WTC11 (cell line): ENCODE measurements around the gene ARHGAP40.

Experiments used
- NFATC4 ChIP-seq: fragments of 250-450 bp; sonication (Bioruptor Pico); IDR thresholded peaks from 2 replicates; pipeline ENCODE4 v1.9.0; 2021; ENCODE audit warnings: mild to moderate bottlenecking
- ZBTB21 ChIP-seq: sonication (generic); formaldehyde crosslinking; IDR thresholded peaks from 2 replicates; pipeline ENCODE4 v1.8.1; 2023; ENCODE audit warnings: mild to moderate bottlenecking, missing genetic modification reagents, borderline replicate concordance
- ZNF138 ChIP-seq: sonication (generic); formaldehyde crosslinking; conservative IDR thresholded peaks from 2 replicates; pipeline ENCODE4 v1.8.1; 2022; ENCODE audit warnings: mild to moderate bottlenecking, moderate library complexity, missing genetic modification reagents
- ZNF232 ChIP-seq: sonication (generic); formaldehyde crosslinking; IDR thresholded peaks from 2 replicates; pipeline ENCODE4 v1.8.0; 2022; ENCODE audit warnings: mild to moderate bottlenecking, missing genetic modification reagents
- TF ChIP-seq, protein P1 (sequence below): sonication (generic); formaldehyde crosslinking; conservative IDR thresholded peaks from 2 replicates; pipeline ENCODE4 v1.8.1; 2023; ENCODE audit warnings: mild to moderate bottlenecking, low read depth, missing genetic modification reagents, moderate library complexity
- TF ChIP-seq, protein P2 (sequence below): sonication (generic); formaldehyde crosslinking; IDR thresholded peaks from 2 replicates; pipeline ENCODE4 v1.8.0; 2022; ENCODE audit warnings: mild to moderate bottlenecking, missing genetic modification reagents
- TF ChIP-seq, protein P3 (sequence below): fragments of 200-600 bp; IDR thresholded peaks from 2 replicates; pipeline ENCODE4 v1.8.0; 2022; ENCODE audit warnings: antibody characterized with exemption
- TF ChIP-seq, protein P4 (sequence below): sonication (generic); formaldehyde crosslinking; IDR thresholded peaks from 2 replicates; pipeline ENCODE4 v1.8.0; 2022; ENCODE audit warnings: mild to moderate bottlenecking, missing genetic modification reagents
- TF ChIP-seq, protein P5 (sequence below): fragments of 250-450 bp; sonication (Bioruptor Pico); IDR thresholded peaks from 2 replicates; pipeline ENCODE4 v1.9.0; 2021; ENCODE audit warnings: mild to moderate bottlenecking

DNA sequence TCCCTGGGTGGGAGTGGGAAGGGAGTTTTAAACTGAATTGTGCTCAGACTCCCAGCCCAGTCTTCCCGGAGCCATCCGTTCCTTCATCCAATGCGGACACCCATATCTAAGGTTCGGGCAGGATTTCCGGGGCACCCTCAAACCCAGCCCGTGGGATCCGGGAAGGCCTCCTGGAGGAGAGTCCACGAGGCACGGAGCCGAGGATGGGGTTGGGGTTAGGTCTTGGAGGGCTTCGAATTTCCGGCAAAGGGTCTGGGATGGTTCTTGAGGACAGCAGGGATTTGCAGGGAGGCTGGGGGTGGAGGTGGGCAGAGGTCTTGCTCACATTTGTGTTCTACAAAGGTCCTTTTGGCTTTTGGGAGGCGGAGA, 73.1 kb downstream of the ARHGAP40 start:
- TF ChIP-seq, protein P1, sequence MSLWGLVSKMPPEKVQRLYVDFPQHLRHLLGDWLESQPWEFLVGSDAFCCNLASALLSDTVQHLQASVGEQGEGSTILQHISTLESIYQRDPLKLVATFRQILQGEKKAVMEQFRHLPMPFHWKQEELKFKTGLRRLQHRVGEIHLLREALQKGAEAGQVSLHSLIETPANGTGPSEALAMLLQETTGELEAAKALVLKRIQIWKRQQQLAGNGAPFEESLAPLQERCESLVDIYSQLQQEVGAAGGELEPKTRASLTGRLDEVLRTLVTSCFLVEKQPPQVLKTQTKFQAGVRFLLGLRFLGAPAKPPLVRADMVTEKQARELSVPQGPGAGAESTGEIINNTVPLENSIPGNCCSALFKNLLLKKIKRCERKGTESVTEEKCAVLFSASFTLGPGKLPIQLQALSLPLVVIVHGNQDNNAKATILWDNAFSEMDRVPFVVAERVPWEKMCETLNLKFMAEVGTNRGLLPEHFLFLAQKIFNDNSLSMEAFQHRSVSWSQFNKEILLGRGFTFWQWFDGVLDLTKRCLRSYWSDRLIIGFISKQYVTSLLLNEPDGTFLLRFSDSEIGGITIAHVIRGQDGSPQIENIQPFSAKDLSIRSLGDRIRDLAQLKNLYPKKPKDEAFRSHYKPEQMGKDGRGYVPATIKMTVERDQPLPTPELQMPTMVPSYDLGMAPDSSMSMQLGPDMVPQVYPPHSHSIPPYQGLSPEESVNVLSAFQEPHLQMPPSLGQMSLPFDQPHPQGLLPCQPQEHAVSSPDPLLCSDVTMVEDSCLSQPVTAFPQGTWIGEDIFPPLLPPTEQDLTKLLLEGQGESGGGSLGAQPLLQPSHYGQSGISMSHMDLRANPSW (CRISPR knock-in tag) = no peak
- TF ChIP-seq, protein P2, sequence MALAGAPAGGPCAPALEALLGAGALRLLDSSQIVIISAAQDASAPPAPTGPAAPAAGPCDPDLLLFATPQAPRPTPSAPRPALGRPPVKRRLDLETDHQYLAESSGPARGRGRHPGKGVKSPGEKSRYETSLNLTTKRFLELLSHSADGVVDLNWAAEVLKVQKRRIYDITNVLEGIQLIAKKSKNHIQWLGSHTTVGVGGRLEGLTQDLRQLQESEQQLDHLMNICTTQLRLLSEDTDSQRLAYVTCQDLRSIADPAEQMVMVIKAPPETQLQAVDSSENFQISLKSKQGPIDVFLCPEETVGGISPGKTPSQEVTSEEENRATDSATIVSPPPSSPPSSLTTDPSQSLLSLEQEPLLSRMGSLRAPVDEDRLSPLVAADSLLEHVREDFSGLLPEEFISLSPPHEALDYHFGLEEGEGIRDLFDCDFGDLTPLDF (CRISPR knock-in tag) = no peak
- no peak for TF ChIP-seq ZNF138 (CRISPR knock-in tag)
- TF ChIP-seq, protein P3, sequence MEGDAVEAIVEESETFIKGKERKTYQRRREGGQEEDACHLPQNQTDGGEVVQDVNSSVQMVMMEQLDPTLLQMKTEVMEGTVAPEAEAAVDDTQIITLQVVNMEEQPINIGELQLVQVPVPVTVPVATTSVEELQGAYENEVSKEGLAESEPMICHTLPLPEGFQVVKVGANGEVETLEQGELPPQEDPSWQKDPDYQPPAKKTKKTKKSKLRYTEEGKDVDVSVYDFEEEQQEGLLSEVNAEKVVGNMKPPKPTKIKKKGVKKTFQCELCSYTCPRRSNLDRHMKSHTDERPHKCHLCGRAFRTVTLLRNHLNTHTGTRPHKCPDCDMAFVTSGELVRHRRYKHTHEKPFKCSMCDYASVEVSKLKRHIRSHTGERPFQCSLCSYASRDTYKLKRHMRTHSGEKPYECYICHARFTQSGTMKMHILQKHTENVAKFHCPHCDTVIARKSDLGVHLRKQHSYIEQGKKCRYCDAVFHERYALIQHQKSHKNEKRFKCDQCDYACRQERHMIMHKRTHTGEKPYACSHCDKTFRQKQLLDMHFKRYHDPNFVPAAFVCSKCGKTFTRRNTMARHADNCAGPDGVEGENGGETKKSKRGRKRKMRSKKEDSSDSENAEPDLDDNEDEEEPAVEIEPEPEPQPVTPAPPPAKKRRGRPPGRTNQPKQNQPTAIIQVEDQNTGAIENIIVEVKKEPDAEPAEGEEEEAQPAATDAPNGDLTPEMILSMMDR = no peak
- no peak for TF ChIP-seq ZBTB21 (CRISPR knock-in tag)
- no peak for TF ChIP-seq NFATC4 (CRISPR knock-in tag)
- TF ChIP-seq, protein P4, sequence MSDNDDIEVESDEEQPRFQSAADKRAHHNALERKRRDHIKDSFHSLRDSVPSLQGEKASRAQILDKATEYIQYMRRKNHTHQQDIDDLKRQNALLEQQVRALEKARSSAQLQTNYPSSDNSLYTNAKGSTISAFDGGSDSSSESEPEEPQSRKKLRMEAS (CRISPR knock-in tag) = no peak
- TF ChIP-seq ZNF232 (CRISPR knock-in tag) = no peak
- TF ChIP-seq, protein P5, sequence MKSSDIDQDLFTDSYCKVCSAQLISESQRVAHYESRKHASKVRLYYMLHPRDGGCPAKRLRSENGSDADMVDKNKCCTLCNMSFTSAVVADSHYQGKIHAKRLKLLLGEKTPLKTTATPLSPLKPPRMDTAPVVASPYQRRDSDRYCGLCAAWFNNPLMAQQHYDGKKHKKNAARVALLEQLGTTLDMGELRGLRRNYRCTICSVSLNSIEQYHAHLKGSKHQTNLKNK (CRISPR knock-in tag) = no peak
